Measurements from ENCODE around the gene GSC2. TPM values are rescaled to one million over a fixed set of nuclear protein-coding genes. Genes with fewer than 3 reads are reported as not detected.

Gene GSC2
- total and polyA plus RNA-seq, 2 of the 8 experiments (the other 6 are each of a cell fraction or from before 2014, with no cell fraction given) = 0.17 to 0.48 TPM

GRCh38 chr22:19180740-19181410 lies 30.8 kb upstream of the GSC2 start:
- CTCF ChIA-PET (ENCODE audit: partially characterized antibody) = interaction anchor here (0.8 to 3.3 kb wide), 4 partner anchors 31 to 293 kb away, joined by 3 to 8 read pairs (median 4); no protein-coding TSS in a partner anchor
- Histone ChIP-seq H3K4me1 (replicated peaks in 1 of 4; ENCODE audit: control insufficient read depth in 3 of 4, insufficient read depth in 4 of 4, low read length in 3 of 4) (peaks cover 0 to 18% (median 9%) of the 10 kb centered on the region in 4 experiments; a peak in 6 of 7 replicates), H3K4ac (replicated peaks; ENCODE audit: insufficient read length, low read depth, low read length) (no peak overlapping the region), H3K4me3 (ENCODE audit: extremely low read depth in 1 of 4, insufficient read depth in 2 of 4, low read depth in 3 of 4, low read length in 4 of 4) (no peak overlapping the region), H2BK20ac (ENCODE audit: low read length) (no peak overlapping the region), H4K20me1 (replicated peaks in 1 of 2; ENCODE audit: control insufficient read depth in 1 of 2, insufficient read depth in 2 of 2, low read length in 2 of 2) (peaks cover under 1 to 10% of the 10 kb centered on the region in 2 experiments), H3K23me2 (ENCODE audit: low read depth, low read length) (peaks cover 7% of the 10 kb centered on the region; the same call in 1 of the 2 replicates), H3K79me2 (ENCODE audit: control insufficient read depth in 1 of 2, insufficient read depth in 2 of 2, low read length in 2 of 2) (peaks cover 0 to 5% of the 10 kb centered on the region in 2 experiments; a peak in 1 of 4 replicates), H2AK5ac (ENCODE audit: low read depth, low read length) (no peak overlapping the region), H4K8ac (ENCODE audit: extremely low read depth, insufficient read depth, low read length) (no peak overlapping the region), H2BK5ac (ENCODE audit: low read depth, low read length) (no peak overlapping the region; the same call in 1 of the 2 replicates), H3K79me1 (ENCODE audit: low read depth, low read length) (0 out of 2 replicates have a peak, but pooled peaks cover under 1% of the 10 kb centered on the region), H2BK15ac (ENCODE audit: low read length) (no peak overlapping the region), H4K5ac (ENCODE audit: insufficient read length, low read depth, low read length) (no peak overlapping the region), H3K18ac (ENCODE audit: extremely low read depth, low read length) (no peak overlapping the region), H3K27me3 (replicated peaks in 1 of 4; ENCODE audit: control insufficient read depth in 3 of 4, extremely low read depth in 1 of 4, insufficient read depth in 3 of 4, low read length in 3 of 4) (no peaks in the 10 kb centered on the region), H4K91ac (replicated peaks; ENCODE audit: insufficient read length, low read length) (no peak overlapping the region), H2BK12ac (ENCODE audit: low read depth, low read length) (no peak overlapping the region; the same call in 1 of the 2 replicates), H3K9me3 (ENCODE audit: insufficient read depth in 2 of 2, low read depth in 1 of 2, low read length in 1 of 2) (no peaks in the 10 kb centered on the region), H3K23ac (ENCODE audit: insufficient read length) (no peak overlapping the region), H3K56ac (replicated peaks; ENCODE audit: insufficient read length, low read depth, low read length) (no peak overlapping the region), H2AFZ (ENCODE audit: low read length) (no peak overlapping the region), H3K4me2 (ENCODE audit: insufficient read depth in 1 of 2, low read depth in 2 of 2, low read length in 2 of 2) (no peak overlapping the region), H3K9ac (replicated peaks in 1 of 4; ENCODE audit: extremely low read depth in 1 of 4, low read depth in 3 of 4, low read length in 3 of 4) (no peak overlapping the region), H3K27ac (ENCODE audit: low read depth, low read length) (no peak overlapping the region), H3K36me3 (ENCODE audit: control insufficient read depth in 2 of 4, insufficient read depth in 4 of 4, low read length in 3 of 4) (peaks cover 0 to 7% (median 0%) of the 10 kb centered on the region in 4 experiments; a peak in 1 of 8 replicates), H3K14ac (ENCODE audit: insufficient read length) (no peak overlapping the region), H2BK120ac (replicated peaks; ENCODE audit: low read depth, low read length) (no peak overlapping the region)
- POLR2A ChIA-PET (ENCODE audit: partially characterized antibody) = interaction anchor here (0.5 to 1.4 kb wide), 2 partner anchors 11 to 75 kb away, joined by 3 read pairs; no protein-coding TSS in a partner anchor
- DNase-seq (ENCODE audit: low read depth in 1 of 2, low spot score in 2 of 2) (no peak), FAIRE-seq (no peak)
- WGBS, 2 experiments (ENCODE audit: extremely low coverage in 1 of 2, insufficient coverage in 1 of 2, insufficient read length in 1 of 2, insufficient replicate concordance in 2 of 2, low coverage in 1 of 2, low lambda C conversion rate in 2 of 2, missing lambda C conversion rate in 1 of 2) = 94% methylated on average over 11 of the region's 11 CpGs; no CpG with 5 or more reads in 1 of the 2 experiments
- no peak for TF ChIP-seq NANOG (IDR thresholded peaks at IDR 0.05; ENCODE audit: insufficient read depth, low read depth, low read length, poor library complexity, severe bottlenecking)
- TF ChIP-seq CREB1 (IDR thresholded peaks at IDR 0.05) = no peak
- no peak for TF ChIP-seq NRF1 (IDR thresholded peaks at IDR 0.05; ENCODE audit: low read depth, low read length)
- no peak for TF ChIP-seq HDAC6 (IDR thresholded peaks at IDR 0.05; ENCODE audit: low read depth, low read length)
- no peak for TF ChIP-seq ASH2L (IDR thresholded peaks at IDR 0.05; ENCODE audit: low read length)
- TF ChIP-seq BCL11A (IDR thresholded peaks at IDR 0.05; ENCODE audit: low read depth in 2 of 2, low read length in 2 of 2) = no peak
- TF ChIP-seq SP4 (IDR thresholded peaks at IDR 0.05; ENCODE audit: low read length) = no peak
- TF ChIP-seq TBP (IDR thresholded peaks at IDR 0.05; ENCODE audit: low read depth, low read length) = no peak
- no peak for TF ChIP-seq MAFK (IDR thresholded peaks at IDR 0.05; ENCODE audit: low read depth, low read length)
- no peak for TF ChIP-seq MAX (IDR thresholded peaks at IDR 0.05)
- TF ChIP-seq TEAD4 (IDR thresholded peaks at IDR 0.05; ENCODE audit: low read depth, low read length) = no peak
- TF ChIP-seq CBX5 (IDR thresholded peaks at IDR 0.05; ENCODE audit: low read depth, low read length) = no peak
- TF ChIP-seq E2F6 (IDR thresholded peaks at IDR 0.05) = no peak

Data from H1 (cell line).